Astrocyte (in vitro differentiated cells and primary cell): ENCODE measurements around the gene CYB5R4. TPM values are rescaled to one million over a fixed set of nuclear protein-coding genes. Genes with fewer than 3 reads are reported as not detected.
A peak's percentile ranks its signal among the peaks of the same experiment; 100 is the strongest.

Source experiments
- DNase-seq: peaks from one replicate; pipeline ENCODE4 v3.0.0-alpha.2; 2010; ENCODE audit warnings: low read depth
- FAIRE-seq: peaks from 2 replicates; lab custom pipeline; 2011; peaks lifted over from hg19 to GRCh38; lab: Jason Lieb, UNC
- H2AFZ ChIP-seq: 2 replicates; pipeline ENCODE4 v1.6.0; 2012; ENCODE audit warnings: low read depth, low read length, inconsistent platforms
- H3K27ac ChIP-seq: 2 replicates; pipeline ENCODE4 v1.5.1; 2011; ENCODE audit warnings: low read depth, low read length, inconsistent platforms
- H3K27me3 ChIP-seq: 2 replicates; pipeline ENCODE4 v1.6.0; 2011; ENCODE audit warnings: low read length, inconsistent platforms; ENCODE audit not compliant: insufficient read depth
- H3K36me3 ChIP-seq: 2 replicates; pipeline ENCODE4 v1.5.1; 2011; ENCODE audit warnings: low read length, inconsistent platforms; ENCODE audit not compliant: insufficient read depth
- H3K4me1 ChIP-seq: 2 replicates; pipeline ENCODE4 v1.5.1; 2011; ENCODE audit warnings: low read length, inconsistent platforms; ENCODE audit not compliant: insufficient read depth
- H3K4me2 ChIP-seq: 2 replicates; pipeline ENCODE4 v1.6.0; 2012; ENCODE audit warnings: low read length, inconsistent platforms
- H3K4me3 ChIP-seq: 2 replicates; pipeline ENCODE4 v1.5.1; 2011; ENCODE audit warnings: low read depth, mild to moderate bottlenecking, low read length, inconsistent platforms; ENCODE audit not compliant: insufficient read depth
- H3K79me2 ChIP-seq: 2 replicates; pipeline ENCODE4 v1.6.0; 2012; ENCODE audit warnings: mild to moderate bottlenecking, low read length, inconsistent platforms; ENCODE audit not compliant: insufficient read depth
- H3K9ac ChIP-seq: 2 replicates; pipeline ENCODE4 v1.6.0; 2012; ENCODE audit warnings: mild to moderate bottlenecking, low read length, inconsistent platforms
- H3K9me3 ChIP-seq: 2 replicates; pipeline ENCODE4 v1.5.1; 2012; ENCODE audit warnings: low read depth, mild to moderate bottlenecking, low read length, inconsistent platforms; ENCODE audit not compliant: insufficient read depth
- H4K20me1 ChIP-seq: 2 replicates; pipeline ENCODE4 v1.6.0; 2012; ENCODE audit warnings: low read length, inconsistent platforms; ENCODE audit not compliant: insufficient read depth
- H3K27ac Mint-ChIP-seq: one replicate; pipeline ENCODE4 v1.8.0; 2021; ENCODE audit warnings: mild to moderate bottlenecking, mixed read lengths; ENCODE audit not compliant: unreplicated experiment
- H3K27me3 Mint-ChIP-seq: one replicate; pipeline ENCODE4 v1.8.0; 2021; ENCODE audit warnings: low read depth, mixed read lengths; ENCODE audit not compliant: unreplicated experiment
- H3K36me3 Mint-ChIP-seq: one replicate; pipeline ENCODE4 v1.8.0; 2021; ENCODE audit warnings: low read depth, mixed read lengths; ENCODE audit not compliant: unreplicated experiment
- H3K4me1 Mint-ChIP-seq: one replicate; pipeline ENCODE4 v1.8.0; 2021; ENCODE audit warnings: low read depth, mixed read lengths; ENCODE audit not compliant: unreplicated experiment
- H3K4me3 Mint-ChIP-seq: one replicate; pipeline ENCODE4 v1.8.0; 2021; ENCODE audit warnings: mild to moderate bottlenecking, moderate library complexity, mixed read lengths; ENCODE audit not compliant: unreplicated experiment
- H3K9me3 Mint-ChIP-seq: one replicate; pipeline ENCODE4 v1.8.0; 2021; ENCODE audit warnings: mild to moderate bottlenecking, mixed read lengths; ENCODE audit not compliant: unreplicated experiment
- CTCF ChIP-seq: IDR thresholded peaks from 2 replicates; pipeline ENCODE4 v1.5.1; 2011; ENCODE audit warnings: low read depth, mild to moderate bottlenecking, inconsistent platforms, low read length, moderate library complexity; ENCODE audit not compliant: insufficient read depth
- EZH2 ChIP-seq: IDR thresholded peaks from 2 replicates; pipeline ENCODE4 v1.6.1; 2012; ENCODE audit warnings: mild to moderate bottlenecking, low read length, inconsistent platforms; ENCODE audit not compliant: insufficient read depth
- total RNA-seq: library from RNA; stranded (reverse); gene quantifications from 2 replicates; pipeline ENCODE4 v1.2.1, GENCODE V29; 2021

Gene CYB5R4
- total RNA-seq, 1 donor from 2014 or later, result 14.0 TPM

DNA sequence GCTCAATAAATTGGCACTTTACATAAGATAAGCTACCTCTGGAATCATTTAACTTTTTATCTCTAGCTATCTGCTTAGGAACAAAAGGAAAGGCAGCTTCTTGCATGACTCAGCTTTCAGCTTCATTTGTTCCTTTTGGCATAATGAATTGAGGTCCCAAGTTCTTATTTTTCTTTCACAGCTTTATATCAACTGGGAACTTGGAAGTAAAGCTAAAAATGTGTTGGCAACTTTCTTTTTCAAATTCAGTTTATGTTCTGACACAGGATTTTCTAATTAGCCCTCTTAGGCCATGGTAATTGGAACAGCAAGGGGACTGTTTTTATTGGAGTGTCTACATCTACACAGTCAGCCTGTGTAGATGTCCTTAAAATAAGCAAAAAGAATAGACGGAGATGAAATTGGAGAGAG lies 118.8 kb downstream of the CYB5R4 start:
- Histone ChIP-seq H3K79me2 (no peaks in the 10 kb centered on the region), H3K9me3 (no peaks in the 10 kb centered on the region), H2AFZ (no peak overlapping the region), H4K20me1 (no peaks in the 10 kb centered on the region), H3K9ac (no peak overlapping the region), H3K27ac (no peak overlapping the region), H3K4me1 (no peaks in the 10 kb centered on the region), H3K4me2 (peak overlapping the region; percentile 12), H3K27me3 (no peaks in the 10 kb centered on the region), H3K4me3 (no peak overlapping the region), H3K36me3 (no peaks in the 10 kb centered on the region)
- FAIRE-seq, result no peak
- peak; percentile 67 for DNase-seq
- no peak for TF ChIP-seq CTCF
- TF ChIP-seq EZH2, result no peak
- H3K27me3 Mint-ChIP-seq, result no peaks in the 10 kb centered on the region
- no peak overlapping the region for H3K4me3 Mint-ChIP-seq
- no peaks in the 10 kb centered on the region for H3K4me1 Mint-ChIP-seq
- H3K36me3 Mint-ChIP-seq, result no peaks in the 10 kb centered on the region
- no peaks in the 10 kb centered on the region for H3K9me3 Mint-ChIP-seq
- H3K27ac Mint-ChIP-seq, result no peak overlapping the region

- H3K4me1 Mint-ChIP-seq, result no peaks in the 10 kb centered on the region
- no peaks in the 10 kb centered on the region for H3K36me3 ChIP-seq
- H3K27ac Mint-ChIP-seq, result no peak overlapping the region
- no peak overlapping the region for H3K4me3 Mint-ChIP-seq
- no peaks in the 10 kb centered on the region for H3K36me3 Mint-ChIP-seq
- FAIRE-seq, result no peak
- no peaks in the 10 kb centered on the region for H3K27me3 ChIP-seq
- no peaks in the 10 kb centered on the region for H3K9me3 Mint-ChIP-seq
- H3K9me3 ChIP-seq, result no peaks in the 10 kb centered on the region
- no peaks in the 10 kb centered on the region for H3K4me1 ChIP-seq
- no peak overlapping the region for H2AFZ ChIP-seq
- DNase-seq, result no peak
- H3K79me2 ChIP-seq, result no peaks in the 10 kb centered on the region
- no peak overlapping the region for H3K9ac ChIP-seq
- H3K27me3 Mint-ChIP-seq, result no peaks in the 10 kb centered on the region
- no peak overlapping the region for H3K27ac ChIP-seq
- no peaks in the 10 kb centered on the region for H4K20me1 ChIP-seq
- TF ChIP-seq CTCF, result no peak
- no peak for TF ChIP-seq EZH2
- H3K4me3 ChIP-seq, result no peak overlapping the region
- no peak overlapping the region for H3K4me2 ChIP-seq
Observed at GRCh38 chr6:83978997-83979396, 119.5 kb downstream of the CYB5R4 start.

DNA sequence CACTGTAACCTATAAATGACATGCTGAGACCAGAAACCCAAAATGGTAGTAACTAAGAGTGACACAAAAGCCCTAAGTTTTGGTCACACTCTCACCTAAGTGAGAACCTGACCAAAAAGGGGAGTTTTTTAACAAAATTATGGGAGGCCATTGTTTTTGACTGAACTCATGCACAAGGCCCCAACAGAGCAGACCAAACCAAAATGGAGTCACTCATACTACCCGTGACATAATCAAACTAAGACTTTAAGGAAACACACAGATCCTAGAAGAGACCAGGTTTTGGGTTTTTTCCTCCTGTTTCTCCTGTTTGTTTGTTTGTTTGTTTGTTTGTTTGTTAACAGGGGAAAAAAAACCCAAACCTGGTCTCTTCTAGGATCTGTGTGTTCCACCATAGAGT lies 124.9 kb downstream of the CYB5R4 start:
- H3K27ac ChIP-seq, result no peak overlapping the region
- no peaks in the 10 kb centered on the region for H3K79me2 ChIP-seq
- no peak overlapping the region for H3K4me2 ChIP-seq
- no peaks in the 10 kb centered on the region for H3K4me1 ChIP-seq
- H2AFZ ChIP-seq, result no peak overlapping the region
- TF ChIP-seq CTCF (no peak), EZH2 (no peak)
- Mint-ChIP-seq H3K4me1 (no peaks in the 10 kb centered on the region), H3K9me3 (no peaks in the 10 kb centered on the region), H3K36me3 (no peaks in the 10 kb centered on the region), H3K4me3 (no peak overlapping the region), H3K27me3 (no peaks in the 10 kb centered on the region), H3K27ac (no peak overlapping the region)
- no peak overlapping the region for H3K9ac ChIP-seq
- no peaks in the 10 kb centered on the region for H3K9me3 ChIP-seq
- no peak overlapping the region for H3K4me3 ChIP-seq
- H4K20me1 ChIP-seq, result no peaks in the 10 kb centered on the region
- FAIRE-seq (no peak), DNase-seq (no peak)
- H3K27me3 ChIP-seq, result no peaks in the 10 kb centered on the region
- no peaks in the 10 kb centered on the region for H3K36me3 ChIP-seq
